T follicular helper cell (primary cell): ENCODE results near the gene RNF220.

Source experiments
- DNase-seq: peaks from one replicate; pipeline ENCODE4 v3.0.0-alpha.2; 2020; ENCODE audit warnings: low read depth

Gene RNF220

GRCh38 chr1:44523593-44524591, 118.8 kb downstream of the RNF220 start:
- DNase-seq, result no peak

GRCh38 chr1:44524655-44525500, 119.8 kb downstream of the RNF220 start:
- DNase-seq, result no peak

GRCh38 chr1:44526295-44527073, 121.4 kb downstream of the RNF220 start:
- DNase-seq, result no peak

- DNase-seq, result no peak
Measured at GRCh38 chr1:44531785-44532566, 126.9 kb downstream of the RNF220 start.

- no peak for DNase-seq
Measured at GRCh38 chr1:44532567-44532944, 127.5 kb downstream of the RNF220 start.

- no peak for DNase-seq
Measured at GRCh38 chr1:44534771-44535170, 129.7 kb downstream of the RNF220 start.

GRCh38 chr1:44536357-44537209, 131.5 kb downstream of the RNF220 start:
- no peak for DNase-seq

- no peak for DNase-seq
Measured at GRCh38 chr1:44537538-44537937, 132.5 kb downstream of the RNF220 start.

- DNase-seq, result no peak
Measured at GRCh38 chr1:44537956-44538355, 132.9 kb downstream of the RNF220 start.

- DNase-seq, result no peak
Measured at GRCh38 chr1:44539991-44540730, 135.1 kb downstream of the RNF220 start.

- DNase-seq, result no peak
Measured at GRCh38 chr1:44542420-44543063, 137.5 kb downstream of the RNF220 start.

- no peak for DNase-seq
Measured at GRCh38 chr1:44543064-44543744, 138.1 kb downstream of the RNF220 start.

GRCh38 chr1:44543786-44544185, 138.7 kb downstream of the RNF220 start:
- no peak for DNase-seq

- no peak for DNase-seq
Measured at GRCh38 chr1:44544960-44545359, 139.9 kb downstream of the RNF220 start.

GRCh38 chr1:44545961-44546360, 140.9 kb downstream of the RNF220 start:
- no peak for DNase-seq

GRCh38 chr1:44546403-44547053, 141.5 kb downstream of the RNF220 start:
- no peak for DNase-seq

- DNase-seq, result no peak
Measured at GRCh38 chr1:44547361-44547760, 142.3 kb downstream of the RNF220 start.

- DNase-seq, result no peak
Measured at GRCh38 chr1:44547837-44548236, 142.8 kb downstream of the RNF220 start.
